Stimulated activated CD8-positive, alpha-beta memory T cell treated with anti-CD3 and anti-CD28 coated beads, Interleukin-4, amount 100 ng/mL, for 4 hours (primary cell): ENCODE results near the gene DGKB.

ENCODE experiments used
- DNase-seq, 2 donors: peaks; one replicate each; pipeline ENCODE4 v3.0.0-alpha.2; 2020; ENCODE audit warnings: low read depth in 2 of 2, low spot score in 1 of 2

Gene DGKB

GRCh38 chr7:14148974-14149373 lies 753.6 kb downstream of the DGKB start:
- no peak for DNase-seq

DNA sequence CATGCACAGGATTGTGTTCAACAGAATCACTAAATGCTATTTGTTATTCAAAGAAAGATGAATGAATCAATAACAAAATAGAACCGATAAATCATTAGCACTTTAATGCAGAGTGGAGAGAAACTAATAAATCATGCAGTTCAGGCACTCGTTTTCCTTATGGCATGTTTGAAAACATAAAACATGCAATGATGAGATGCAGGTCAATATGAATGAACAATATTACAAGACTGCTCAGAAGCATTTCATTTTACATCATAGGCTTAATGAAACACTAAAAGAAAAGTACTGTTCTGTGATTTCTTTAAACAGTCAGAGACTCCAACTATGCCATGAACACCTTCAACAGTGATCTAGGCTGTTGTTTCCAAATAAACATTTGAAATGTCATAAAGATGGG lies 755.0 kb downstream of the DGKB start:
- no peak for DNase-seq

DNA sequence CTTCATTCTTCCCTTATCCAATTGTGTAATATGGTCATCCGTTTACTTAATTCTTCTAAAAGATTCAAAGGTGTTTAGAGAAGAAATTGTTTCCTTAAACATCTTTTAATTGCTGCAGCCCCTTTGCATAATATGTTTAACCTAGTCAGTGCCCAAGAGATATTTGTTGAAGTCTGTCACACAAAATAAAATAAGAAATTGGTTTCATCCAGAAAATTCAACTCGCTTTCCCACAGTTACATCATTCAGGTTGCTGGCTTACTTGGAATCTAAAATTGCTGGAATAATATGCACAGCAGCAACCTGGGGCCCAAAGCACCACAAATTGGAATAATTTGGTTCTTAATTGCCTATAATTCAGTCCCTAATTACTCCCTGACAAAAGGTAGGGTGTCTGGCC lies 758.0 kb downstream of the DGKB start:
- DNase-seq = no peak

DNA sequence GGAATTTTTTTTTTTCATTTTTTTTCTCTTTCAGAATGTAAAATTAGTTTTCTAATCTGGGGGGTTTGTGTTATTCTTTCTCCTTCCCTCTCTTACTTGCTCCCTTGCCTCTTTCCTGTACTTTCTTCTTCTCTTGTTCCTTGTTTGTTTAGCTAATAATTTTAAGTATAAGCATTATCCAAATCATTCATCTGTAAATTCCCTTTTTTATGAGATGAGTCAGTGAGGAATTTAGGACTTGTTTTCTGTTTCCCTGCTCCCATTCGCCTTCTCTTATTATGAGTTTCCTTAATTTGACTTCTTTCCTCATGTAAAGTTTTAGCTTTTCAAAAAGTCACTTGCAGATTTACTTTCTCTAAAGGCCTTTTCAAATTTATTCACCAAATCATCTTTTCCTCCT lies 758.4 kb downstream of the DGKB start:
- DNase-seq = no peak

DNA sequence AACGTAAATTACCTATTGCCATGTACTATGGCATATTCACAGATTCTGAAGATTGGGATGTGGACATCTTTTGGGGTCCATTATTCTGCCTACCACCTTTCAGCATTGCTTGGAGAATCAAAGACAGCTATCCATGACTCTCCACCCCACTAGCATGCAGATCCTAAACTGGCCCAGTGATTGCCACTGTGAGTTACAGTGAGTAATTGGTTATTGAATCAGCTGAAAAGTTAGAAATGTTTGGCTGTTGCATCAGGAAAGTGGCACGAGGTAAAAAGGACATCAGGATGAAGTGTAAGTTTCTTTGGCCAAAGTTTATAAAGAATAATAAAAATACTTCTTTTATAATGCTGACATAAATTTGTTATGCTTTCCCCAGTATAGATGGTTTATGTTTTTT lies 764.9 kb downstream of the DGKB start:
- no peak for DNase-seq

- DNase-seq = no peak
Observed at GRCh38 chr7:14133752-14134151, 768.8 kb downstream of the DGKB start.

DNA sequence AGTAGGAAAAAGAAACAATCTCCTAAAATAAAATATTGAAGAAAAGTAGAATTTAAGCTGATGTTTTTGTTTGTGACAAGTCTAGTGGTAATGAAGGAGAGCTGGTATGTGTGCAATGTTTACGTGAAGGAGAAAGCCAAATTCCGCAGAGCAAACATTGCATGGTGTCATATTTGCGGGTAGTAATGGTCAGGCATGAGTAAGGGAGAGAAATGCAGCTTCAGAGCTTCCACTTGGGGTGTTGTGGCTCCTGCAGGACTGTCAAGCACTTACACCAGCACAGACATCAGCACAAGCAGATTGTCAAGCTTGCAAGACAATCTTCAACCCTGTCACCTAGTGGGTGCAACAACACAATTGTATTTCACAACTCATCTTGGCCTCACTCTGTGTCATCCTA lies 776.6 kb downstream of the DGKB start:
- no peak for DNase-seq

DNA sequence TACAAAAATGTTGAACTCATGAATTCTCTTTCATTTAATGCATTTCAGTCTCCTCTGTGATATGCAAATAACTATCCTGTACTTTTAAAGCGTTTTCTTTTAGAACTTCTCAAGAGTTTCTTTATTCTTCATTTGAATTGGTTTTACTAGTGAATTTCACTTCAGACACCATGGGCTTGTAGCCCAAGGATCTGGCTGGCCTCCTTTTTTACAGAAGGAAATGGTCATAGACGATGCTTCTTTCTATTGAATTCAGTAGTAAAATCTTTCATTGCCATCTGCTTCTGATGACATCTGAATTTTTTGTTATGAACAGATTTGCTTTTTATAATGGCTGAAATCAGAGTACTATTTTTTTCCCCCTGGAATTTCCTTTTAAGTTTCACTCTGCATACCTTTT lies 777.8 kb downstream of the DGKB start:
- DNase-seq = no peak

- no peak for DNase-seq
Observed at GRCh38 chr7:14123923-14124322, 778.6 kb downstream of the DGKB start.

DNA sequence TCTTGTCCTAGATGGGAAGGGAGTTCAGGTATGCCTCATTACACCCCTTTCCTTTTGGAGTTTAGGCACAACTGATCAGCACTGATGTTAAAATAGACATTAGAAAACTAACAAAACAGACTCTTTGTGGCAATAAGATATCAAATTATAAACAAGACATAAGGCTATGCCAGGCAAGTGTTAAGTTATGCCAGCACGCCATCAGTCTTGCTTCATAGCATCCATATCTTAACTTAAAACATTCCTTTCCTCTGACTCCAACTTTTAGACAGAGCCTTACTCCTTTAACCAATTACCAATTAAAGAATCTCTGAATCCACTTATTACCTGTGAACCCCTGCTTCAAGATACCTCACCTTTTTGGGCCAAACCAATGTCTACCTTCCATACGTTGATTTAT lies 786.9 kb downstream of the DGKB start:
- no peak for DNase-seq

DNA sequence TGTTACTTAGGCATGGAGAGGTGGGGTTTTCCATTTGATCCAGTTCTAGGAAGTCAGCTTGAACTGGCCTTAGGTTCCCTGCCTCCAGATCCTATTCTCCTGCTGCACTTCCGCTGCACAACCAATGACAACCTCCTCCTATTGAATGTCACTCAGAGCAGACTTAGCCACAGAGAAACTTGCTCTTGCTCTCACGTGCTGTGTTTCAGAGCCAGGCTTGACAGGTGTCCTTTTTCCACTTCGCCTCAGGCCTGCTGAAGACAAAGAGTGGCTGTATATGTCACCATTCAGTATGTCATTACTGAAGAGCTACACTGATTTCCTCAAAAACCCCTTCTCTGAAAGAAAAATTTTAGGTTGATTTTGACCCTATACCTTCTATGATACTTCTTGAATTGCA lies 797.7 kb downstream of the DGKB start:
- DNase-seq = no peak

DNA sequence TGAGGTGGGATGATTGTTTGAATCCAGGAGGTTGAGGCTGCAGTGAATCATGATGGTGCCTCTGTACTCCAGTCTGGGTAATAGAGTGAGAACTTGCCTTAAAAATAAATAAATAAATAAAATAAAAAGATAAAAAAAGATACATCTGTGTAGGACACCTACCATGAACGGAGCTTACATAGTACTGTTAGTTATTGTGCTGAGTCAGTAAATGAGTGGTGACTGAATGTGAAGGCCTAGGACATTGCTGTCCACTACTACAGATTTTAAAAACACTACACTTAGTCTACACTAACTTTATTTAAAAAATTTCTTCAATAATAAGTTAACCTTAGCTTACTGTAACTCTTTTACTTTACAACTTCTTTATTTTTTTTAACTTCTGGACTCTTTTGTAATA lies 806.4 kb downstream of the DGKB start:
- no peak for DNase-seq

DNA sequence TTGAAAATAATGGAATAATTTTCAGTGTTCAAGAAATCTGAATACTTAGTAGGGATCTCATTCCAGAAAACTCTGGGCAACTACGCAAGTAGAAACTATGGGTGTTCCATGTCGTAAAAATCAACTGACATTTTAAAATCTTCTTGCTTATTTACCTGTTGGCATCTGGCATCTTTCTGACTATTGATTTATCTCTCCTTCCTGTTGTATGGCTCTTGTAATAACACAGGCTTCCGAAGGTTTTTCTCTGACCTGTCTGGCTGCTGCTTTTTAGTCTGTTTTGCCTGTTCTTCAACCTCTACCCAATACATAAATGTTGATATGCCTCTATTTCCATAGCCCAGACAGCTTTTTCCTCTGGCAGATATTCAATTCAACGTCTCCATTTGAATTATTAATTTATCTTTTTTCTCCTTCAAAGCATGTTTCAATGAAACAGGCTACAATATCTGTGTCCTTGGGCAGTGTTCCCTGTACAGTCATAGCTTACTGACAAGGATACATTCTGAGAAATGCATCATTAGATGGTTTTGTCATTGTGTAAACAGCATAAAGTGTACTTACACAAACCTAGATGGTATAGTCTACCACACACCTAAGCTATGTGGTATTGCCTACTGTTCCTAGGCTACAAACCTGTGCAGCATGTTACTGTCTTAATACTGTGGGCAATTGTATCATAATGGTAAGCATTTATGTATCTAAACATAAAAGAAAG lies 807.2 kb downstream of the DGKB start:
- no peak for DNase-seq
